K562 (cell line): ENCODE measurements around the gene AMBP. TPM values are rescaled to one million over a fixed set of nuclear protein-coding genes. Genes with fewer than 3 reads are reported as not detected.

Source experiments
- ATAC-seq: fragments of 200-7000 bp; cut with Tn5 transposase; 3 replicates; pipeline ENCODE4 v1.9.1; 2020; ENCODE audit warnings: moderate library complexity
- BruUV-seq: library from RNA; stranded (reverse); fragments of 400-500 nt; replicated peaks from 2 replicates; lab custom pipeline; 2021; lab: Mats Ljungman, UMichigan
- CTCF ChIA-PET: fragments of 300-600 bp; formaldehyde crosslinking; extraction: SDS; loops from one replicate; lab custom pipeline; 2021; ENCODE audit warnings: low intra/inter-chr PET ratio; lab: Yijun Ruan, JAX
- POLR2A ChIA-PET: fragments of 300-600, 350-650 bp; sonication (Branson Sonifier 250); formaldehyde crosslinking; extraction: SDS; loops from one replicate; lab custom pipeline; 2021; ENCODE audit warnings: antibody characterized with exemption, inconsistent platforms; lab: Yijun Ruan, JAX
- DNase-seq, 4 experiments: peaks; one replicate each; pipeline versions ENCODE4 v3.0.0 to v3.0.0-alpha.2; 2011 to 2018; ENCODE audit warnings: low spot score in 3 of 4, mixed read lengths in 3 of 4; ENCODE audit errors: extremely low read depth in 1 of 4
- FAIRE-seq: peaks from 2 replicates; lab custom pipeline; 2011; peaks lifted over from hg19 to GRCh38; lab: Jason Lieb, UNC
- H2AFZ ChIP-seq: 2 replicates; pipeline ENCODE4 v1.6.0; 2011; ENCODE audit warnings: low read depth, low read length, control low read depth, inconsistent platforms
- H3K27ac ChIP-seq: fragments of 200-600 bp; 3 replicates; pipeline ENCODE4 v1.8.0; 2011; ENCODE audit warnings: low read depth, mild to moderate bottlenecking, control low read depth, inconsistent platforms, low read length, moderate library complexity, mixed read lengths; ENCODE audit errors: extremely low read depth
- H3K27me3 ChIP-seq, 2 experiments: fragments of 300-600 bp in 1 of 2; 2 replicates in 1 of 2; 3 replicates in 1 of 2; pipeline versions ENCODE4 v1.6.0 to v1.8.0; 2011; ENCODE audit warnings: inconsistent platforms in 2 of 2, low read length in 2 of 2, mild to moderate bottlenecking in 1 of 2, mixed read lengths in 1 of 2, moderate library complexity in 1 of 2; ENCODE audit not compliant: control insufficient read depth in 2 of 2, insufficient read depth in 2 of 2
- H3K36me3 ChIP-seq: fragments of 300-600 bp; 3 replicates; pipeline ENCODE4 v1.8.0; 2011; ENCODE audit warnings: mild to moderate bottlenecking, low read length, inconsistent platforms; ENCODE audit not compliant: control insufficient read depth, insufficient read depth
- H3K4me1 ChIP-seq, 2 experiments: fragments of 200-600 bp in 1 of 2; replicated peaks in 1 of 2; 2 replicates in 1 of 2; 3 replicates in 1 of 2; pipeline versions ENCODE4 v1.5.1 to v1.8.0; 2011; ENCODE audit warnings: inconsistent platforms in 2 of 2, low read length in 2 of 2, mild to moderate bottlenecking in 1 of 2, mixed read lengths in 1 of 2, moderate library complexity in 1 of 2; ENCODE audit not compliant: control insufficient read depth in 2 of 2, insufficient read depth in 2 of 2
- H3K4me2 ChIP-seq: 2 replicates; pipeline ENCODE4 v1.6.1; 2011; ENCODE audit warnings: low read length, control low read depth, inconsistent platforms, mixed read lengths; ENCODE audit not compliant: insufficient read depth
- H3K4me3 ChIP-seq: fragments of 200-600 bp; sonication (generic), shearing (Covaris generic); 2 replicates; pipeline ENCODE4 v1.5.1; 2016; ENCODE audit warnings: control low read depth, inconsistent platforms
- H3K79me2 ChIP-seq: fragments of 200-600 bp; 3 replicates; pipeline ENCODE4 v1.8.0; 2011; ENCODE audit warnings: low read length, inconsistent platforms; ENCODE audit not compliant: control insufficient read depth, insufficient read depth
- H3K9ac ChIP-seq, 2 experiments: 2 replicates each; pipeline versions ENCODE4 v1.6.0 to v1.6.1; 2011; ENCODE audit warnings: low read depth in 2 of 2, low read length in 2 of 2, control low read depth in 1 of 2, inconsistent platforms in 1 of 2, mild to moderate bottlenecking in 1 of 2, mixed read lengths in 1 of 2; ENCODE audit not compliant: insufficient read depth in 1 of 2
- H3K9me1 ChIP-seq: one replicate; pipeline ENCODE4 v1.6.0; 2011; ENCODE audit warnings: inconsistent platforms, mild to moderate bottlenecking, low read length, moderate library complexity; ENCODE audit not compliant: control insufficient read depth, insufficient read depth
- H3K9me3 ChIP-seq: replicated peaks from 2 replicates; pipeline ENCODE4 v1.5.1; 2011; ENCODE audit warnings: low read depth, low read length, inconsistent platforms; ENCODE audit not compliant: control insufficient read depth, insufficient read depth
- H4K20me1 ChIP-seq: replicated peaks from 2 replicates; pipeline ENCODE4 v1.6.1; 2011; ENCODE audit warnings: low read length, inconsistent platforms, mixed read lengths; ENCODE audit not compliant: control insufficient read depth, insufficient read depth
- CBX1 ChIP-seq: sonication (generic); IDR thresholded peaks from 2 replicates; pipeline ENCODE4 v1.6.1; 2016; ENCODE audit warnings: antibody characterized with exemption, low read depth, mild to moderate bottlenecking
- CHD1 ChIP-seq: fragments of 200-600 bp; sonication (generic); IDR thresholded peaks from one replicate; pipeline ENCODE4 v1.6.1; 2012; ENCODE audit warnings: mild to moderate bottlenecking, moderate library complexity, low read length, inconsistent platforms
- CTCFL ChIP-seq: IDR thresholded peaks from 2 replicates; pipeline ENCODE4 v1.6.1; 2011; ENCODE audit warnings: borderline replicate concordance, low read depth, mild to moderate bottlenecking, moderate library complexity, low read length; ENCODE audit not compliant: insufficient read depth, poor library complexity, severe bottlenecking
- DEAF1 ChIP-seq: fragments of 450-650 bp; formaldehyde crosslinking; IDR thresholded peaks from 2 replicates; pipeline ENCODE4 v1.4.0; 2020; ENCODE audit warnings: mild to moderate bottlenecking, moderate library complexity
- ELF4 ChIP-seq: fragments of 450-650 bp; formaldehyde crosslinking; IDR thresholded peaks from 2 replicates; pipeline ENCODE4 v1.4.0; 2022; ENCODE audit warnings: missing genetic modification characterization
- HSF4 ChIP-seq: fragments of 250-450 bp; sonication (Bioruptor Pico); IDR thresholded peaks from 2 replicates; pipeline ENCODE4 v2.1.2; 2022; ENCODE audit warnings: mild to moderate bottlenecking, moderate library complexity, borderline replicate concordance
- PHF8 ChIP-seq: fragments of 200-600 bp; sonication (generic); IDR thresholded peaks from 2 replicates; pipeline ENCODE4 v1.6.1; 2012; ENCODE audit warnings: mixed run types, mild to moderate bottlenecking, inconsistent platforms, low read length, moderate library complexity, borderline replicate concordance
- RAD51 ChIP-seq: fragments of 450-650 bp; IDR thresholded peaks from 2 replicates; pipeline ENCODE4 v1.7.1; 2016; ENCODE audit warnings: low read depth, mild to moderate bottlenecking, borderline replicate concordance
- STAT6 ChIP-seq: sonication (generic); formaldehyde crosslinking; IDR thresholded peaks from 2 replicates; pipeline ENCODE4 v1.8.1; 2023; ENCODE audit warnings: mild to moderate bottlenecking, missing genetic modification reagents
- TAF1 ChIP-seq: IDR thresholded peaks from 2 replicates; pipeline ENCODE4 v1.6.1; 2011; ENCODE audit warnings: mild to moderate bottlenecking, low read length, moderate library complexity; ENCODE audit not compliant: insufficient read depth, control insufficient read depth, severe bottlenecking; ENCODE audit errors: extremely low read depth
- ZNF134 ChIP-seq: fragments of 250-450 bp; sonication (Bioruptor Pico); conservative IDR thresholded peaks from 2 replicates; pipeline ENCODE4 v1.4.0; 2020
- ZNF217 ChIP-seq: sonication (generic); formaldehyde crosslinking; IDR thresholded peaks from 2 replicates; pipeline ENCODE4 v1.8.0; 2022; ENCODE audit warnings: mild to moderate bottlenecking, missing genetic modification reagents
- ZNF436 ChIP-seq: fragments of 250-450, 450-650 bp; sonication (Bioruptor Pico); formaldehyde crosslinking; IDR thresholded peaks from 2 replicates; pipeline ENCODE4 v1.7.0; 2020; ENCODE audit warnings: mild to moderate bottlenecking
- WGBS: fragments of 100-300 bp; shearing (Covaris generic); methylation state at CpG from one replicate; pipeline ENCODE4 v1.1.6; 2016; ENCODE audit warnings: low coverage, mixed read lengths; ENCODE audit not compliant: insufficient coverage; ENCODE audit errors: missing lambda C conversion rate; 5-methylcytosine and 5-hydroxymethylcytosine counted together
- in situ Hi-C: fragments of 300-500 bp; cut with MboI; formaldehyde crosslinking; loops from 4 replicates; pipeline ENCODE4 v1.15.0; 2018; ENCODE audit warnings: inconsistent platforms, mixed read lengths
- intact Hi-C: fragments of 100-400 bp; cut with micrococcal nuclease; formaldehyde crosslinking; loops from 2 replicates; pipeline ENCODE4 v1.14.2; 2022
- polyA plus RNA-seq, 8 experiments: library from polyadenylated mRNA; depleted of rRNA in 4 of 8; stranded (reverse) in 5 of 8; unstranded in 3 of 8; fragments of >200 nt; fragmentation: Nextera tagmentation in 2 of 8; fragmentation: Illumina TruSeq in 1 of 8; extraction: Ambion mirVana in 2 of 8; extraction: Trizol in 1 of 8; gene quantifications; 2 replicates each; pipeline versions ENCODE4 v1.2.1 to v1.2.3, GENCODE V29; 2011 to 2014; ENCODE audit warnings: inconsistent platforms in 1 of 8, missing spikeins in 1 of 8
- total RNA-seq, 7 experiments: library from RNA; depleted of rRNA in 6 of 7; stranded (reverse); fragments of >200 nt in 6 of 7; fragmentation: Illumina TruSeq in 2 of 7; extraction: Trizol in 2 of 7; gene quantifications; 2 replicates each; pipeline versions ENCODE4 v1.2.1 to v1.2.3, GENCODE V29; 2011 to 2021; ENCODE audit warnings: low replicate concordance in 1 of 7

The AMBP gene
- total and polyA plus RNA-seq, 9 of the 15 experiments (the other 6 are each of a cell fraction or from before 2014, with no cell fraction given) = 1.3 TPM; not detected in 8

- no peak overlapping the region for H2AFZ ChIP-seq
- peak; percentile 100 for ATAC-seq
- POLR2A ChIA-PET = interaction anchor here (0.5 to 0.8 kb wide), 3 partner anchors 20 to 175 kb away, joined by 3 read pairs; no protein-coding TSS in a partner anchor
- no peak overlapping the region for H3K27ac ChIP-seq
- H3K9me1 ChIP-seq = no peaks in the 10 kb centered on the region
- H3K79me2 ChIP-seq = no peaks in the 10 kb centered on the region
- no peak overlapping the region for H3K4me2 ChIP-seq
- peaks cover 10% of the 10 kb centered on the region; the same call in 1 of the 2 replicates for H4K20me1 ChIP-seq
- no peak overlapping the region for H3K9ac ChIP-seq
- peak; percentile 75 to 82 (median 80) for DNase-seq
- H3K4me1 ChIP-seq = peaks cover 0 to 4% of the 10 kb centered on the region in 2 experiments; a peak in 1 of 5 replicates
- no peak overlapping the region for H3K4me3 ChIP-seq
- H3K9me3 ChIP-seq = no peaks in the 10 kb centered on the region
- CTCF ChIA-PET = interaction anchor here (2.1 kb wide), 1 partner anchor 183 kb away, joined by 13 read pairs; no protein-coding TSS in a partner anchor
- peak; percentile 57 for FAIRE-seq
- peaks cover 0 to 19% of the 10 kb centered on the region in 2 experiments; a peak in 3 of 5 replicates for H3K27me3 ChIP-seq
- under 1% methylated on average over 24 of the region's 28 CpGs for WGBS
- no peaks in the 10 kb centered on the region for H3K36me3 ChIP-seq
- intact Hi-C loops (loop anchor here (1.0 to 5.0 kb wide), 2 partner anchors 49 to 183 kb away; partner anchors contain the start of gene COL27A1), in situ Hi-C loops (no loop called here)
- BruUV-seq = no TSS peak
- peak; percentile 34 for TF ChIP-seq CTCFL
- TF ChIP-seq HSF4 (CRISPR knock-in tag) = no peak
- TF ChIP-seq ELF4 (CRISPR knock-in tag) = no peak
- TF ChIP-seq PHF8 = no peak
- no peak for TF ChIP-seq CHD1
- no peak for TF ChIP-seq ZNF436
- TF ChIP-seq CBX1 = no peak
- TF ChIP-seq ZNF134 (CRISPR knock-in tag) = no peak
- TF ChIP-seq RAD51 = no peak
- no peak for TF ChIP-seq STAT6 (CRISPR knock-in tag)
- TF ChIP-seq ZNF217 (CRISPR knock-in tag) = no peak
- TF ChIP-seq TAF1 = no peak
- TF ChIP-seq DEAF1 (CRISPR knock-in tag) = peak; percentile 52; the same call in 1 of the 2 replicates
Observed at GRCh38 chr9:114108016-114108833, 30.1 kb upstream of the AMBP start.
